GM12892 (cell line): ENCODE results near the gene MEGF11.

Source experiments
- POLR2A ChIP-seq: IDR thresholded peaks from 2 replicates; pipeline ENCODE4 v1.6.1; 2011; ENCODE audit warnings: low read depth, low read length, control low read depth
- POLR2AphosphoS5 ChIP-seq: IDR thresholded peaks from 2 replicates; pipeline ENCODE4 v1.6.1; 2011; ENCODE audit warnings: low read depth, low read length, control low read depth
- TAF1 ChIP-seq: IDR thresholded peaks from 2 replicates; pipeline ENCODE4 v1.6.1; 2011; ENCODE audit warnings: low read depth, mild to moderate bottlenecking, control low read depth, low read length, borderline replicate concordance

DNA sequence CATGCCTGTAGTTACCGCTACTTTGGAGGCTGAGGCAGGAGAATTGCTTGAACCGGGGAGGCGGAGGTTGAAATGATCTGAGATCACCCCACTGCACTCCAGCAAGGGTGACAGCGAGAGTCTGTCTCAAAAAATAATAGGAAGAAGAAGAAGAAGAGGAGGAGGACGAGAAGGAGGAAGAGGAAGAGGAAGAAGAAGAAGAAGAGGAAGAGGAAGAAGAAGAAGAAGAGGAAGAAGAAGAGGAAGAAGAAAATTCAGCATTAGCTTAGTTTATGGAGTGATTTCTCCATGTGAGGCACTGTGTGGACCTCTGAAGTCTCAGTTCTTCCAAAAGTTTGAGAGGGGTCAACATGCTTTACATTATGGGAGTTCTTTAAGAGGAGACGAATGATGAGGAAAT, 17.4 kb upstream of the MEGF11 start:
- TF ChIP-seq POLR2AphosphoS5 (no peak), POLR2A (no peak), TAF1 (no peak)
